Lower lobe of right lung (tissue), 2 donors: Measurements from ENCODE around the gene ALAS1. TPM values are rescaled to one million over a fixed set of nuclear protein-coding genes. Genes with fewer than 3 reads are reported as not detected.

Source experiments
- ATAC-seq, 2 donors: fragments of 200-7000 bp; cut with Tn5 transposase; one replicate each; pipeline ENCODE4 v1.9.1; 2020 to 2022; ENCODE audit warnings: mild to moderate bottlenecking in 2 of 2, moderate library complexity in 2 of 2
- DNase-seq: peaks from one replicate; pipeline ENCODE4 v3.0.0-alpha.2; 2020
- H3K27ac ChIP-seq: fragments of 200-600 bp; one replicate; pipeline ENCODE4 v1.8.0; 2022
- H3K27me3 ChIP-seq: fragments of 200-600 bp; one replicate; pipeline ENCODE4 v1.8.0; 2022; ENCODE audit warnings: low read depth
- H3K36me3 ChIP-seq: fragments of 200-600 bp; one replicate; pipeline ENCODE4 v1.8.0; 2022; ENCODE audit warnings: mild to moderate bottlenecking
- H3K4me1 ChIP-seq: fragments of 200-600 bp; one replicate; pipeline ENCODE4 v1.8.0; 2022
- H3K4me3 ChIP-seq: fragments of 200-600 bp; one replicate; pipeline ENCODE4 v1.8.0; 2022; ENCODE audit warnings: mild to moderate bottlenecking
- H3K9me3 ChIP-seq: fragments of 200-600 bp; one replicate; pipeline ENCODE4 v1.8.0; 2022
- intact Hi-C: fragments of 100-400 bp; cut with DNase I; formaldehyde crosslinking; loops from one replicate; pipeline ENCODE4 v1.11.0; 2022
- total RNA-seq: library from RNA; stranded (reverse); fragmentation: NEBNext Ultra II Directional; extraction: Animal tissue kit (Norgen Biotek cat#: 25700); gene quantifications from one replicate; pipeline ENCODE4 v1.2.1, GENCODE V29; 2021
- TF ChIP-seq, protein P1 (sequence below): fragments of 200-600 bp; IDR thresholded peaks from one replicate; pipeline ENCODE4 v1.8.0; 2022; ENCODE audit warnings: antibody characterized with exemption, mild to moderate bottlenecking
- donor health status: DM: no; HTN: yes; CAD: no; lungs with severe emphysema.

The ALAS1 gene
- total RNA-seq, 1 donor from 2014 or later: 103 TPM

DNA sequence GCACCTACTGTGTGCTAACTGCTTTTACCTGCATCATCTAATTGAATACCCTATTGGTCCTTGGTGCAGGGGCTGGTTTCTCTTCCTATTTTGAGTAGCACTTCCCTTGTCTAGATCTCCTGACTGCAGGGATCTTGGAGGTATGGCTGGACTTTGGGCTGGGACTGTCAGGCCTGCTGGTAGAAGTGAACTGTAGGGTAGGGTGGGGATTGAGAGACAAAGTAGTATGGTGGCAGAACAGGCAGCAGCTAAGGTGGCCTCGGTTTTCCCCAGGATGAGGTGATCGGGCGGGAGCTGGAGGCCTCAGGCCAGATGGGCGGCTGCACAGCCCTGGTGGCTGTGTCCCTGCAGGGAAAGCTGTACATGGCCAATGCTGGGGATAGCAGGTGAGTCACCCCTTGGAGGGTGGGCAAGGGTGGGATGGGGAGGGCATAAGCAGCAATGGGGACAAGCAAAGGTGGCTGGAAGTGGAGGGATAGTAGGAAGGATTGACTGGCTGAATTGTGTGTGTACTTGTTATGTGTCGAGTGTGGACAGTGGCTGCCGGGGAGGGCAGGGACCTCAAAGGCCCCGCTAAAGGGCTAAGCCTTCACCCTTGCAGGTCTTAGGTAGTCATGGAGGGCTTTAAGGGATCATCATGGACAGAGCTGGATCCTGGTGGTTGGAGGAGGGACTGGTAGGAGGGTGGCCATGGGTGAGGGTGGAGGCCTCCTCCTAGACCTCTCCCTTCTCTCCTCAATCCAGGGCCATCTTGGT, 49.6 kb downstream of the ALAS1 start:
- DNase-seq (no peak), ATAC-seq (no peak)
- TF ChIP-seq, protein P1, sequence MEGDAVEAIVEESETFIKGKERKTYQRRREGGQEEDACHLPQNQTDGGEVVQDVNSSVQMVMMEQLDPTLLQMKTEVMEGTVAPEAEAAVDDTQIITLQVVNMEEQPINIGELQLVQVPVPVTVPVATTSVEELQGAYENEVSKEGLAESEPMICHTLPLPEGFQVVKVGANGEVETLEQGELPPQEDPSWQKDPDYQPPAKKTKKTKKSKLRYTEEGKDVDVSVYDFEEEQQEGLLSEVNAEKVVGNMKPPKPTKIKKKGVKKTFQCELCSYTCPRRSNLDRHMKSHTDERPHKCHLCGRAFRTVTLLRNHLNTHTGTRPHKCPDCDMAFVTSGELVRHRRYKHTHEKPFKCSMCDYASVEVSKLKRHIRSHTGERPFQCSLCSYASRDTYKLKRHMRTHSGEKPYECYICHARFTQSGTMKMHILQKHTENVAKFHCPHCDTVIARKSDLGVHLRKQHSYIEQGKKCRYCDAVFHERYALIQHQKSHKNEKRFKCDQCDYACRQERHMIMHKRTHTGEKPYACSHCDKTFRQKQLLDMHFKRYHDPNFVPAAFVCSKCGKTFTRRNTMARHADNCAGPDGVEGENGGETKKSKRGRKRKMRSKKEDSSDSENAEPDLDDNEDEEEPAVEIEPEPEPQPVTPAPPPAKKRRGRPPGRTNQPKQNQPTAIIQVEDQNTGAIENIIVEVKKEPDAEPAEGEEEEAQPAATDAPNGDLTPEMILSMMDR: no peak
- peaks cover 41% of the 10 kb centered on the region for H3K4me1 ChIP-seq
- no peaks in the 10 kb centered on the region for H3K27me3 ChIP-seq
- intact Hi-C loops: no loop called here
- peaks cover 44% of the 10 kb centered on the region for H3K36me3 ChIP-seq
- peak overlapping the region; percentile 71 for H3K4me3 ChIP-seq
- no peaks in the 10 kb centered on the region for H3K9me3 ChIP-seq
- peak overlapping the region; percentile 92 for H3K27ac ChIP-seq

- DNase-seq (no peak), ATAC-seq (no peak)
- Histone ChIP-seq H3K4me1 (peaks cover 46% of the 10 kb centered on the region), H3K27me3 (no peaks in the 10 kb centered on the region), H3K4me3 (no peak overlapping the region), H3K36me3 (peaks cover 46% of the 10 kb centered on the region), H3K9me3 (no peaks in the 10 kb centered on the region), H3K27ac (no peak overlapping the region)
- intact Hi-C loops: no loop called here
- TF ChIP-seq, protein P1: no peak
Observed at GRCh38 chr3:52248165-52248541, 50.2 kb downstream of the ALAS1 start.

DNA sequence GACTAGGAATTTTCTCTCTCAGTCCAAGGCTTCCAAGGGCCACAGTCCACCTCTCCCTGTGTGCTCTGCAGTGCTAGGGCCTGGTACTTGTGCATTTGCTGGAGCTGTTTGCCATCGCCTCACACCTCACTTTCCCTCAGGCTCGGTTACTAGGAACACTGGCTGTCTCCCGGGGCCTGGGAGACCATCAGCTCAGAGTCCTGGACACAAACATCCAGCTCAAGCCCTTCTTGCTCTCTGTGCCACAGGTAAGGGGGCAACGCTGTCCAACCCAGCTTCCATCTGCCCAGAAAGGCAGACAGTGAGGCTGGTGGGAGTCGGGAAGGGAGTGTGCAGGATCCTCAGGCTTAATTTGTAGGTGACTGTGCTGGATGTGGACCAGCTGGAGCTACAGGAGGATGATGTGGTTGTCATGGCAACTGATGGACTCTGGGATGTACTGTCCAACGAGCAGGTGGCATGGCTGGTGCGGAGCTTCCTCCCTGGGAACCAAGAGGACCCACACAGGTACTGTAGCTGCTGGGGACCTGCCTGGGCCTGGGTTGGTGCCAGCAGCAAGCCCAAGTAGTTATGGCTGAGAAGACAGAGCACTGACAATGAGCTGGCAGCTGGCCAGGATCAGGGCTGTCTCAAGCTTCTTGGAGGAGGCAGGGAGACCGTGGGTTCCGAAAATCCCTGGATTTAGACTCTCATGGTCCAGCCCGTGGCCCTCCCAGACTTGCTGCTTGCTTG, 51.0 kb downstream of the ALAS1 start:
- peaks cover 49% of the 10 kb centered on the region for H3K4me1 ChIP-seq
- no peak overlapping the region for H3K27ac ChIP-seq
- H3K4me3 ChIP-seq: no peak overlapping the region
- TF ChIP-seq, protein P1: no peak
- H3K9me3 ChIP-seq: no peaks in the 10 kb centered on the region
- no peak for DNase-seq
- H3K27me3 ChIP-seq: no peaks in the 10 kb centered on the region
- H3K36me3 ChIP-seq: peaks cover 55% of the 10 kb centered on the region
- intact Hi-C loops: no loop called here
- ATAC-seq: no peak

DNA sequence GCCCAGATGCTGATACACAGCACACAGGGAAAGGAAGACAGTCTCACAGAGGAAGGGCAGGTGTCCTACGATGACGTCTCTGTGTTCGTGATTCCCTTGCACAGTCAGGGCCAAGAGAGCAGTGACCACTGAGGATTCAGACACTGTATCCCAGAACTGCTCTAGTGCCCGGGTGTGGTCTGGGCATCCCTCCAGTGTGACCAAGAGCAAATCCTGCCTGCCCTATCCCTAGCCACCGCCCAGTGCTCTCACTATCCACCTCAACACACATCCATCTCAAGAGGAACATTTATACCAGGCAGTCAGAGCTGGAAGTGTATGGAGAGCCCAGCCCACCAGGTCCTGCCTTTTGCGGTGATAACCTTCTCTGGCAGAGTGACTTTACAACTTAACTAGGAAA, 51.7 kb downstream of the ALAS1 start:
- Histone ChIP-seq H3K4me3 (no peak overlapping the region), H3K27ac (no peak overlapping the region), H3K4me1 (peaks cover 49% of the 10 kb centered on the region), H3K9me3 (no peaks in the 10 kb centered on the region), H3K36me3 (peaks cover 62% of the 10 kb centered on the region), H3K27me3 (no peaks in the 10 kb centered on the region)
- intact Hi-C loops: no loop called here
- ATAC-seq: no peak
- TF ChIP-seq, protein P1: no peak
- no peak for DNase-seq

GRCh38 chr3:52250122-52250521, 52.2 kb downstream of the ALAS1 start:
- H3K4me1 ChIP-seq: peaks cover 45% of the 10 kb centered on the region
- intact Hi-C loops: no loop called here
- ATAC-seq (no peak), DNase-seq (no peak)
- H3K9me3 ChIP-seq: no peaks in the 10 kb centered on the region
- no peaks in the 10 kb centered on the region for H3K27me3 ChIP-seq
- no peak overlapping the region for H3K27ac ChIP-seq
- H3K4me3 ChIP-seq: no peak overlapping the region
- TF ChIP-seq, protein P1: no peak
- H3K36me3 ChIP-seq: peaks cover 66% of the 10 kb centered on the region
